ENCODE measurements around the gene CLSTN2. TPM values are rescaled to one million over a fixed set of nuclear protein-coding genes. Genes with fewer than 3 reads are reported as not detected.
A peak's percentile ranks its signal among the peaks of the same experiment; 100 is the strongest.

CLSTN2 gene
- total RNA-seq, 4 donors from 2014 or later, result 3.7 to 9.5 (median 7.4) TPM

- H3K36me3 ChIP-seq, result no peaks in the 10 kb centered on the region
- H3K4me3 ChIP-seq, result no peak overlapping the region
- H3K4me1 ChIP-seq, result peaks cover 20 to 27% (median 24%) of the 10 kb centered on the region in 4 donors
- TF ChIP-seq POLR2AphosphoS5 (IDR thresholded peaks at IDR 0.05), result no peak
- no peak for TF ChIP-seq CTCF (IDR thresholded peaks at IDR 0.05)
- TF ChIP-seq EP300 (IDR thresholded peaks at IDR 0.05), result no peak
- no peak for TF ChIP-seq POLR2A (IDR thresholded peaks at IDR 0.05; ENCODE audit: low read depth)
- peaks cover 0 to 40% (median 18%) of the 10 kb centered on the region in 4 donors for H3K27me3 ChIP-seq
- peak; percentile 62 for DNase-seq (ENCODE audit: extremely low spot score)
- WGBS, result 39% methylated on average over 2 of the region's 2 CpGs
- intact Hi-C loops (cut with DNase I), result loop anchor here (10.0 kb wide), 1 partner anchor 931 kb away; no protein-coding TSS in a partner anchor
- no peak overlapping the region for H3K27ac ChIP-seq (replicated peaks in 1 of 4)
- no peaks in the 10 kb centered on the region for H3K9me3 ChIP-seq
Measured at GRCh38 chr3:139933766-139934165, 1.2 kb upstream of the CLSTN2 start.

GRCh38 chr3:139934613-139935015 is 371 bp upstream of the CLSTN2 start:
- no peaks in the 10 kb centered on the region for H3K36me3 ChIP-seq
- WGBS, result 1% methylated on average over 23 of the region's 25 CpGs
- peak overlapping the region in 2 of 4 donors; percentile 2 to 44 for H3K27ac ChIP-seq (replicated peaks in 1 of 4)
- peak; percentile 50 for DNase-seq (ENCODE audit: extremely low spot score)
- no peaks in the 10 kb centered on the region for H3K9me3 ChIP-seq
- peak overlapping the region; percentile 54 to 63 (median 56) for H3K4me3 ChIP-seq
- H3K27me3 ChIP-seq, result peaks cover 0 to 47% (median 18%) of the 10 kb centered on the region in 4 donors
- H3K4me1 ChIP-seq, result peaks cover 20 to 27% (median 24%) of the 10 kb centered on the region in 4 donors
- intact Hi-C loops (cut with DNase I), result loop anchor here (10.0 kb wide), 1 partner anchor 930 kb away; no protein-coding TSS in a partner anchor
- TF ChIP-seq POLR2A (IDR thresholded peaks at IDR 0.05; ENCODE audit: low read depth), result no peak
- TF ChIP-seq EP300 (IDR thresholded peaks at IDR 0.05), result no peak
- TF ChIP-seq CTCF (IDR thresholded peaks at IDR 0.05), result no peak
- no peak for TF ChIP-seq POLR2AphosphoS5 (IDR thresholded peaks at IDR 0.05)

DNA sequence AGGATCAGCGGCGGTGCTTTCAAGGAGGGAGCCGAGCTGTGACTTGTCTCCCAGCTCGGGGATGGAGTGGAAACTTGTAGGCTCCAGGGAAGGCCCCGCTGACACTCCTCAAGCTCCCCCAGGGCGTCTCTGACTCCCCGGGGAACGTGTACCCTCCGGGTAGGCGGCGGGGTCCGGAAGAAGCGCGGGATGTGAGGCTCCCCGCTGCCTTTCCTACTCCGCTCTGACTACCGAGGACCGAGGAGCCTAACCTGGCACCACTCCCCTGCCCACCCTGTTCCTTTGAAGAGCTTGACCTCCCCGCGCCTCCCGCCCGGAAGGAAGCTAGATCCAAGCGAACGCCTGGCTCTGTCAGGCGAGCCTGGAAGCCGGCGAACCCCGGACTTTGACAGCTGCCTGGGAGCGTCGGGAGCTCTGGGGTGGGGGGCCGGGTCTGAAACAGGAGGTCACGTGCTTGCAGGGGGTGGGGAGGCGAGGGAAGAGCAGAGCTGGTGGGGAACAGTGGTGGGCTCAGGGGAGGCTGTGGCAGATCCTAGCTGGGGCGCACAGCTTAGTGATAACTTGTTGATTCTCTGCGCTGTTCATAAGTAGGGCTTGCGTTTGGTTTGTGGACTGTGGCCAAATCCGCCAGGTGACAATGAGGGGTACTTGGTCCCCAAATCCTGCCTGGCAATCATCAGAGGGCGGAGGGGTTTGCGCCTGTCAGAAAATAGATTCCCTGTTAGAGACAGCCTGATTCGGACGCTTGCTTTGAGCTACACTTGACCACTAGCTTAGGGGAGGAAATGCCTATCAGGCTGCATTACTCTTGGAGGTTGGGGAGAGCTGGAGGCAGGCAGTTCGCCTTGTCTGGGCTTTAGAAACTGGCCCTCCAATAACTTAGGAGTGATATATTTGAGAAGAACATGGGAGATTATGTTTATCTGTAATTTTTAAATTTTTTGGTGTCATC is 1.2 kb downstream of the CLSTN2 start:
- peak; percentile 88 for DNase-seq (ENCODE audit: extremely low spot score)
- H3K4me3 ChIP-seq, result peak overlapping the region; percentile 54 to 63 (median 56)
- intact Hi-C loops (cut with DNase I), result loop anchor here (10.0 kb wide), 1 partner anchor 929 kb away; no protein-coding TSS in a partner anchor
- WGBS, result 6% methylated on average over 31 of the region's 42 CpGs
- H3K4me1 ChIP-seq, result peaks cover 23 to 27% (median 24%) of the 10 kb centered on the region in 4 donors
- H3K27me3 ChIP-seq, result peaks cover 0 to 52% (median 18%) of the 10 kb centered on the region in 4 donors
- no peaks in the 10 kb centered on the region for H3K9me3 ChIP-seq
- TF ChIP-seq CTCF (IDR thresholded peaks at IDR 0.05) (no peak), POLR2AphosphoS5 (IDR thresholded peaks at IDR 0.05) (no peak), POLR2A (IDR thresholded peaks at IDR 0.05; ENCODE audit: low read depth) (no peak), EP300 (IDR thresholded peaks at IDR 0.05) (no peak)
- no peak overlapping the region for H3K27ac ChIP-seq (replicated peaks in 1 of 4)
- no peaks in the 10 kb centered on the region for H3K36me3 ChIP-seq

GRCh38 chr3:139937674-139938279 is 2.8 kb downstream of the CLSTN2 start:
- intact Hi-C loops (cut with DNase I), result loop anchor here (10.0 kb wide), 1 partner anchor 927 kb away; no protein-coding TSS in a partner anchor
- peak; percentile 81 for DNase-seq (ENCODE audit: extremely low spot score)
- 8% methylated on average over 8 of the region's 8 CpGs for WGBS

More at GRCh38 chr3:139937674-139938279, 2.8 kb downstream of the CLSTN2 start:
- Histone ChIP-seq H3K36me3 (no peaks in the 10 kb centered on the region), H3K27me3 (peaks cover 0 to 63% (median 18%) of the 10 kb centered on the region in 4 donors), H3K4me3 (no peak overlapping the region), H3K9me3 (no peaks in the 10 kb centered on the region), H3K27ac (replicated peaks in 1 of 4) (no peak overlapping the region), H3K4me1 (peaks cover 23 to 27% (median 24%) of the 10 kb centered on the region in 4 donors)
- peak; percentile 58 to 76 (median 73) for TF ChIP-seq CTCF (IDR thresholded peaks at IDR 0.05)
- TF ChIP-seq POLR2AphosphoS5 (IDR thresholded peaks at IDR 0.05), result no peak

Data from esophagus muscularis mucosa (tissue), 4 donors.